NCI-H1436 (cell line): ENCODE results near the gene VAV2.

ENCODE experiments used
- DNase-seq: peaks from one replicate; lab custom pipeline; 2025; lab: John Stamatoyannopoulos, UW

VAV2 gene

GRCh38 chr9:133813749-133814585, 178.2 kb downstream of the VAV2 start:
- DNase-seq, result no peak

- no peak for DNase-seq
Observed at GRCh38 chr9:133812941-133813748, 179.0 kb downstream of the VAV2 start.

GRCh38 chr9:133812077-133812868, 179.9 kb downstream of the VAV2 start:
- no peak for DNase-seq

GRCh38 chr9:133811471-133811870, 180.7 kb downstream of the VAV2 start:
- DNase-seq, result peak; percentile 24

- no peak for DNase-seq
Observed at GRCh38 chr9:133810556-133811195, 181.4 kb downstream of the VAV2 start.

- no peak for DNase-seq
Observed at GRCh38 chr9:133809335-133809734, 182.8 kb downstream of the VAV2 start.

GRCh38 chr9:133807818-133808217, 184.3 kb downstream of the VAV2 start:
- no peak for DNase-seq

GRCh38 chr9:133807037-133807436, 185.1 kb downstream of the VAV2 start:
- no peak for DNase-seq

GRCh38 chr9:133806623-133807010, 185.5 kb downstream of the VAV2 start:
- no peak for DNase-seq

GRCh38 chr9:133805876-133806622, 186.1 kb downstream of the VAV2 start:
- no peak for DNase-seq

GRCh38 chr9:133804199-133804598, 187.9 kb downstream of the VAV2 start:
- DNase-seq, result no peak

- DNase-seq, result no peak
Observed at GRCh38 chr9:133803745-133804144, 188.4 kb downstream of the VAV2 start.

GRCh38 chr9:133803028-133803585, 189.0 kb downstream of the VAV2 start:
- no peak for DNase-seq

GRCh38 chr9:133801739-133802138, 190.4 kb downstream of the VAV2 start:
- DNase-seq, result no peak

GRCh38 chr9:133800266-133800665, 191.9 kb downstream of the VAV2 start:
- no peak for DNase-seq

GRCh38 chr9:133799716-133800115, 192.4 kb downstream of the VAV2 start:
- DNase-seq, result no peak

GRCh38 chr9:133799106-133799505, 193.0 kb downstream of the VAV2 start:
- DNase-seq, result no peak

GRCh38 chr9:133798160-133798559, 194.0 kb downstream of the VAV2 start:
- DNase-seq, result no peak

GRCh38 chr9:133797406-133798105, 194.6 kb downstream of the VAV2 start:
- no peak for DNase-seq

GRCh38 chr9:133796562-133796961, 195.6 kb downstream of the VAV2 start:
- no peak for DNase-seq
